Caki2 (cell line): ENCODE data around the gene ATF6. TPM values are rescaled to one million over a fixed set of nuclear protein-coding genes. Genes with fewer than 3 reads are reported as not detected.
"Not testable (repeated sequence)": the region's sequence is repeated elsewhere in the genome, so short reads cannot be mapped to it uniquely, and the experiment has no call there.

Experiments
- DNase-seq: peaks from one replicate; pipeline ENCODE4 v3.0.0-alpha.2; 2015; ENCODE audit warnings: low read depth
- in situ Hi-C: cut with HindIII; loops from 2 replicates; pipeline ENCODE4 v1.10.0; 2016; ENCODE audit warnings: low sequenced_read_pairs, low pct_unique_long_range_greater_than_20kb, mixed read lengths
- total RNA-seq: library from RNA; depleted of rRNA; stranded (reverse); fragments of >200 nt; shearing (Covaris generic); gene quantifications from 2 replicates; pipeline ENCODE4 v1.2.3, GENCODE V29; 2014; ENCODE audit warnings: low replicate concordance

Gene ATF6
- total RNA-seq, 1 experiment from 2014 or later: 13.5 TPM

- DNase-seq, in situ Hi-C loops: not testable (repeated sequence)
These were observed 43.1 kb downstream of the ATF6 start for GRCh38 chr1:161809202-161809601.

- DNase-seq, in situ Hi-C loops: not testable (repeated sequence)
These were observed 43.5 kb downstream of the ATF6 start for GRCh38 chr1:161809656-161810055.

GRCh38 chr1:161810780-161811179 lies 44.7 kb downstream of the ATF6 start:
- DNase-seq: no peak
- in situ Hi-C loops: no loop called here

- in situ Hi-C loops: no loop called here
- DNase-seq: no peak
These were observed 50.1 kb downstream of the ATF6 start for GRCh38 chr1:161816201-161816600.

- in situ Hi-C loops: no loop called here
- no peak for DNase-seq
These were observed 51.1 kb downstream of the ATF6 start for GRCh38 chr1:161817176-161817730.

- no peak for DNase-seq
- in situ Hi-C loops: no loop called here
These were observed 54.8 kb downstream of the ATF6 start for GRCh38 chr1:161820914-161821313.

GRCh38 chr1:161824618-161825017 lies 58.5 kb downstream of the ATF6 start:
- in situ Hi-C loops: no loop called here
- no peak for DNase-seq

- DNase-seq: no peak
- in situ Hi-C loops: no loop called here
These were observed 59.7 kb downstream of the ATF6 start for GRCh38 chr1:161825831-161826230.

GRCh38 chr1:161826478-161826877 lies 60.4 kb downstream of the ATF6 start:
- in situ Hi-C loops: no loop called here
- no peak for DNase-seq

GRCh38 chr1:161827786-161828185 lies 61.7 kb downstream of the ATF6 start:
- in situ Hi-C loops: no loop called here
- DNase-seq: no peak

- DNase-seq, in situ Hi-C loops: not testable (repeated sequence)
These were observed 66.3 kb downstream of the ATF6 start for GRCh38 chr1:161832299-161832907.

- in situ Hi-C loops: no loop called here
- DNase-seq: no peak
These were observed 68.9 kb downstream of the ATF6 start for GRCh38 chr1:161834967-161835550.

- in situ Hi-C loops: no loop called here
- no peak for DNase-seq
These were observed 69.9 kb downstream of the ATF6 start for GRCh38 chr1:161836018-161836417.

- no peak for DNase-seq
- in situ Hi-C loops: no loop called here
These were observed 72.2 kb downstream of the ATF6 start for GRCh38 chr1:161838362-161838761.

GRCh38 chr1:161838885-161839284 lies 72.8 kb downstream of the ATF6 start:
- in situ Hi-C loops: no loop called here
- no peak for DNase-seq

- in situ Hi-C loops: no loop called here
- DNase-seq: no peak
These were observed 73.5 kb downstream of the ATF6 start for GRCh38 chr1:161839591-161839990.

- no peak for DNase-seq
- in situ Hi-C loops: no loop called here
These were observed 74.2 kb downstream of the ATF6 start for GRCh38 chr1:161840363-161840762.

GRCh38 chr1:161843156-161843555 lies 77.0 kb downstream of the ATF6 start:
- no peak for DNase-seq
- in situ Hi-C loops: no loop called here

GRCh38 chr1:161844696-161845095 lies 78.6 kb downstream of the ATF6 start:
- DNase-seq: no peak
- in situ Hi-C loops: no loop called here

GRCh38 chr1:161848676-161849075 lies 82.6 kb downstream of the ATF6 start:
- in situ Hi-C loops: no loop called here

More at GRCh38 chr1:161848676-161849075, 82.6 kb downstream of the ATF6 start:
- DNase-seq: no peak
